ENCODE measurements around the gene MPPED2.

Gene MPPED2

DNA sequence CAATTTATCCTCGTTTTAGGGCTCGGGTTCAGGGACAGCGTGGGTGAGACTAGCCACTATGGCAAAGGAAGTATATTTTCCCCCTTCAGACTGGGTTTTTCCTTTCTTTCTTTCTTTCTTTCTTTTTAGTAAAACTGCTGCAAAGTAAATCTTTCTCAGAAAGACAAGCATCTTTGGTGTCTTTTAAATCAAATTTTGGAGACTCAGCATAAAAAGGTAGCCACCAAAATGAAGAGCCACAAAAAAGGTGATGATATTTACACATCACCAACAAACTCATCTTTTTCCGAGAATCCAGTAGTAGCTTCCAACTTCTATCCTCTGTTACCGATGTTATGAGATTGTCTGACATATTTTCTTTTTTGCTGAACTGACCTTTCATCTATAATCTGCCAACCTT lies 88.6 kb downstream of the MPPED2 start:
- TF ChIP-seq SIN3A (IDR thresholded peaks at IDR 0.05; ENCODE audit: borderline replicate concordance, insufficient read depth, low read length) (no peak), TAF1 (IDR thresholded peaks at IDR 0.05; ENCODE audit: borderline replicate concordance, insufficient read depth, low read length) (no peak), FOXP2 (optimal IDR thresholded peaks at IDR 0.05; ENCODE audit: borderline replicate concordance, extremely low read depth, extremely low read length, insufficient read depth) (no peak), POLR2AphosphoS5 (IDR thresholded peaks at IDR 0.05; ENCODE audit: low read depth, low read length) (no peak)
- TF ChIP-seq, protein P1, sequence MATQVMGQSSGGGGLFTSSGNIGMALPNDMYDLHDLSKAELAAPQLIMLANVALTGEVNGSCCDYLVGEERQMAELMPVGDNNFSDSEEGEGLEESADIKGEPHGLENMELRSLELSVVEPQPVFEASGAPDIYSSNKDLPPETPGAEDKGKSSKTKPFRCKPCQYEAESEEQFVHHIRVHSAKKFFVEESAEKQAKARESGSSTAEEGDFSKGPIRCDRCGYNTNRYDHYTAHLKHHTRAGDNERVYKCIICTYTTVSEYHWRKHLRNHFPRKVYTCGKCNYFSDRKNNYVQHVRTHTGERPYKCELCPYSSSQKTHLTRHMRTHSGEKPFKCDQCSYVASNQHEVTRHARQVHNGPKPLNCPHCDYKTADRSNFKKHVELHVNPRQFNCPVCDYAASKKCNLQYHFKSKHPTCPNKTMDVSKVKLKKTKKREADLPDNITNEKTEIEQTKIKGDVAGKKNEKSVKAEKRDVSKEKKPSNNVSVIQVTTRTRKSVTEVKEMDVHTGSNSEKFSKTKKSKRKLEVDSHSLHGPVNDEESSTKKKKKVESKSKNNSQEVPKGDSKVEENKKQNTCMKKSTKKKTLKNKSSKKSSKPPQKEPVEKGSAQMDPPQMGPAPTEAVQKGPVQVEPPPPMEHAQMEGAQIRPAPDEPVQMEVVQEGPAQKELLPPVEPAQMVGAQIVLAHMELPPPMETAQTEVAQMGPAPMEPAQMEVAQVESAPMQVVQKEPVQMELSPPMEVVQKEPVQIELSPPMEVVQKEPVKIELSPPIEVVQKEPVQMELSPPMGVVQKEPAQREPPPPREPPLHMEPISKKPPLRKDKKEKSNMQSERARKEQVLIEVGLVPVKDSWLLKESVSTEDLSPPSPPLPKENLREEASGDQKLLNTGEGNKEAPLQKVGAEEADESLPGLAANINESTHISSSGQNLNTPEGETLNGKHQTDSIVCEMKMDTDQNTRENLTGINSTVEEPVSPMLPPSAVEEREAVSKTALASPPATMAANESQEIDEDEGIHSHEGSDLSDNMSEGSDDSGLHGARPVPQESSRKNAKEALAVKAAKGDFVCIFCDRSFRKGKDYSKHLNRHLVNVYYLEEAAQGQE (IDR thresholded peaks at IDR 0.05; ENCODE audit: insufficient read depth in 1 of 2, low read depth in 2 of 2, low read length in 2 of 2), result no peak

DNA sequence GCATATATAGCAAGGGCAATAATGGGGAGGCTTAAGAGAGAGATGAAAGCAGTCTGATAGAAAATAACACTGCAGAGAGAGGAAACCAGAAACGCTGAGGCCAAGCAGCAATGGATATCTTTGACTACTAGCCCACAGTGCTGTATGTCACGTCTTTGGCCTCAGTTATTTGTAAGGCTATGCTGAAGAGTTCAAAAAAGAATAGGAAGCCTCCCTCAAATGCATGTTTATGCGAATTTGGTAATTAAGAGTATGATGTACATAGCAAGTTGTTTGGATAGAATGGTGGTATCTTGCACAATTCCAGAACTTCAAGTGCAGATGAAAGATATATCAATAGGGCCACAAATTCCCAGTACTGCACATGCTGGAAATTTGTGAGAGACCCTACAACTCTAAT lies 89.2 kb downstream of the MPPED2 start:
- TF ChIP-seq, protein P1 (IDR thresholded peaks at IDR 0.05; ENCODE audit: insufficient read depth in 1 of 2, low read depth in 2 of 2, low read length in 2 of 2), result no peak
- TF ChIP-seq SIN3A (IDR thresholded peaks at IDR 0.05; ENCODE audit: borderline replicate concordance, insufficient read depth, low read length) (no peak), POLR2AphosphoS5 (IDR thresholded peaks at IDR 0.05; ENCODE audit: low read depth, low read length) (no peak), FOXP2 (optimal IDR thresholded peaks at IDR 0.05; ENCODE audit: borderline replicate concordance, extremely low read depth, extremely low read length, insufficient read depth) (no peak), TAF1 (IDR thresholded peaks at IDR 0.05; ENCODE audit: borderline replicate concordance, insufficient read depth, low read length) (no peak)

DNA sequence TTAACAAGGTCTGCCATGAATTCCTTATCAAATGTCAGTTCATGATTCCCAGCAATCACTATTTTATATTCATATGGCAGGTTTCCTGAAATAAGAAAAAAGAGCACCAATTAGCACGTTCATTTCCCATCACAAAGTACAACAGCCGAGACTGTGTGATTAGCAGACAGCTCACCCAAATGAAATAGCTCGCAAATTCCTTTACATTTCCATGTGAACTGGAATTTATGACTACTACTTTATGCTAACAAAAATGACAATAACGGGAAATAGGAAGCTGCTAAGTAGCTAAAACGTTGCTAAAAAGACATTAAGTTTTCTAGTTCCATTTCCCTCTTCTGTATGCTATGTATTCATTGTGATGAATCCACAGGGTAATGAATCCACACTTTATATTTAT lies 90.7 kb downstream of the MPPED2 start:
- TF ChIP-seq TAF1 (IDR thresholded peaks at IDR 0.05; ENCODE audit: borderline replicate concordance, insufficient read depth, low read length) (no peak), POLR2AphosphoS5 (IDR thresholded peaks at IDR 0.05; ENCODE audit: low read depth, low read length) (no peak), SIN3A (IDR thresholded peaks at IDR 0.05; ENCODE audit: borderline replicate concordance, insufficient read depth, low read length) (no peak), FOXP2 (optimal IDR thresholded peaks at IDR 0.05; ENCODE audit: borderline replicate concordance, extremely low read depth, extremely low read length, insufficient read depth) (no peak)
- TF ChIP-seq, protein P1 (IDR thresholded peaks at IDR 0.05; ENCODE audit: insufficient read depth in 1 of 2, low read depth in 2 of 2, low read length in 2 of 2), result no peak

DNA sequence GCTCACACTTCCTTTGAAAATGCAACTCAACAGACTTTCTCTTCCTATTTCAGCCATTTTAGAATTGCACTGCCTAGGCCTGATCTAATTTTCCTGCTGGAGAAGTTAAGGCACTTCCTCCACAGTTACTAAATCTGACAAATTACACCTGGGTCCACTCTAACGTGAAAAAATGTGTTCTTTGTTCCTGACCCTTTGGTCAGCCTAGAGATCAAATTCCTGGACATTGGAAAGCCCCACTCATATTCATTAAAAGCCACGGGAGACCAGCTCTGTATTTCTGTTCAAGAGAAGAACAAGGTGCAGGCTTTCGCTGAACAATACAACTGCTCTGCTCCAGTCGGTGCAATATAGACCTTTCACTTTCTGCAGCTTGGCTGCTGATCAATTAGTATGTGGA lies 96.6 kb downstream of the MPPED2 start:
- TF ChIP-seq FOXP2 (optimal IDR thresholded peaks at IDR 0.05; ENCODE audit: borderline replicate concordance, extremely low read depth, extremely low read length, insufficient read depth) (no peak), SIN3A (IDR thresholded peaks at IDR 0.05; ENCODE audit: borderline replicate concordance, insufficient read depth, low read length) (no peak), TAF1 (IDR thresholded peaks at IDR 0.05; ENCODE audit: borderline replicate concordance, insufficient read depth, low read length) (no peak), POLR2AphosphoS5 (IDR thresholded peaks at IDR 0.05; ENCODE audit: low read depth, low read length) (no peak)
- TF ChIP-seq, protein P1 (IDR thresholded peaks at IDR 0.05; ENCODE audit: insufficient read depth in 1 of 2, low read depth in 2 of 2, low read length in 2 of 2), result no peak

DNA sequence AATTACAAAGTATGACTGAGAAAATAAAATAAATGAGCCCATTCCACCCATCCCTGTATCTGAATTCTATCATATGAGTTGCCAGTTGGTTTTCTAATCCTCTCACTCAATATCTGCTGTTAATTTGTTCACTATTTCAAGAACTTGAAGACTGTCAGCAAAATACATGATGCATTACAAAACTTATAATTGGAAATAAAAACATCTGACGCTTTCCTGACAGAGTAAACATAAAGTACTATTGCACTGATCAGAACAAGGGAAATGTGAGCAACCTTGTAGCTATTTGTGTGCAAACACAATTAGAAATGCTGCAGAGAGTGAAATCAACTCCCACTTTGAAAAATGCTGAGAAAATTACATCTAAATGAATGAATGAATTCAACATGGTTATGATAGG lies 97.1 kb downstream of the MPPED2 start:
- TF ChIP-seq FOXP2 (optimal IDR thresholded peaks at IDR 0.05; ENCODE audit: borderline replicate concordance, extremely low read depth, extremely low read length, insufficient read depth) (no peak), TAF1 (IDR thresholded peaks at IDR 0.05; ENCODE audit: borderline replicate concordance, insufficient read depth, low read length) (no peak), SIN3A (IDR thresholded peaks at IDR 0.05; ENCODE audit: borderline replicate concordance, insufficient read depth, low read length) (no peak), POLR2AphosphoS5 (IDR thresholded peaks at IDR 0.05; ENCODE audit: low read depth, low read length) (no peak)
- TF ChIP-seq, protein P1 (IDR thresholded peaks at IDR 0.05; ENCODE audit: insufficient read depth in 1 of 2, low read depth in 2 of 2, low read length in 2 of 2), result no peak

Measured in PFSK-1 (cell line).